GM23248 (cell line): ENCODE measurements around the gene ZBTB42.

Source experiments
- EZH2 ChIP-seq: fragments of 200-600 bp; sonication (generic); IDR thresholded peaks from 2 replicates; pipeline ENCODE4 v1.6.1; 2018; ENCODE audit warnings: antibody characterized with exemption, mild to moderate bottlenecking; ENCODE audit not compliant: insufficient read depth, poor library complexity, severe bottlenecking
- EZH2phosphoT487 ChIP-seq: fragments of 200-600 bp; sonication (generic); IDR thresholded peaks from 2 replicates; pipeline ENCODE4 v1.6.1; 2018; ENCODE audit warnings: antibody characterized with exemption, moderate library complexity, mild to moderate bottlenecking, low read depth; ENCODE audit not compliant: insufficient read depth

DNA sequence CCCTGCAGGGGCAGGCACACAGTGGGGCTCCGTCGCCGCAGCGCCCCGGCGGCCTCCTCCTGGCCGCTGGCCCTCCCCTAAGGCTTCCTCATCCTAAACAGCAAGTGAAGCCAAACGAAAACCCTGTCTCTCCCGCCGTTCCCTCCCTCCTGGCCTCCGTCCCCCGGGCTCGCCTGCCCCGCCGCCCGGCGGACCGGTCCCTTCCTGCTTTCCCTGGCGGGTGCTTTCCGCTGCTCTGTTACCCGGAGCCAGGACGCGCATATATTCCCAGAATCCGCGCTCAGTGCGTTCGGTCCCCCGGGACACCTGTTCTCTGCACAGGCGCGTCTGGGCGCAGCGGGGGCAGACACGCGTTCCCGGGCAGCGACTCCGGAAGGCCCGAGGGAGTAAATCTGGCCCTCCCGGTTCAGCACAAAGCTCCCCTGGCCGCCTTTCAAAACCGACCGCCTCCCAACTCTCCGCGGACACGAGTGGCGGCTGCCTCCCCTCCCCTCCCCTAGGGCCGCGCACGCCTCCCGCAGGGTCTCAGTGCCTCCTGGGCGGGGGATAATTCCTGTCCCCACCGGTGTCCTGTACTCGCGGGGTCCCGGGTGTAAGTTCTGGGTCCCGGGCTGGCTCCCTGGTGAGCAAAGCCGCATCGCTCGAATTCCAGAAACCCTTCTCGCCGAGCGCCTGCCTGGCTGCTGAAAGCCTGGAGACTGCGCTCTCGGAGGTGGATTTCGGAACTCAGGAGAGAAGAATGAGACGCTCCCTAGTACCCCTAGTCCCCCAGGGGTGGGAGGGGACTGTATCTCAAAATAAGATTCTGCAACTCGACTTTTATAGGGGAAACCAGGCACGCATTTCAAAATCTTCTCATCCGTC is 42.8 kb downstream of the ZBTB42 start:
- TF ChIP-seq EZH2 (peak; percentile 89), EZH2phosphoT487 (no peak)
